ENCODE data around the gene RIT2. TPM values are rescaled to one million over a fixed set of nuclear protein-coding genes. Genes with fewer than 3 reads are reported as not detected.

Gene RIT2
- total and polyA plus RNA-seq, 3 donors from 2014 or later: 0.82 TPM; not detected in 2

- no peaks in the 10 kb centered on the region for H3K36me3 ChIP-seq (ENCODE audit: low read depth, missing control alignments)
- H3K9me3 ChIP-seq: no peaks in the 10 kb centered on the region
- H3K27ac ChIP-seq: no peak overlapping the region
- no peak for TF ChIP-seq POLR2A (IDR thresholded peaks at IDR 0.05)
- TF ChIP-seq, protein P1, sequence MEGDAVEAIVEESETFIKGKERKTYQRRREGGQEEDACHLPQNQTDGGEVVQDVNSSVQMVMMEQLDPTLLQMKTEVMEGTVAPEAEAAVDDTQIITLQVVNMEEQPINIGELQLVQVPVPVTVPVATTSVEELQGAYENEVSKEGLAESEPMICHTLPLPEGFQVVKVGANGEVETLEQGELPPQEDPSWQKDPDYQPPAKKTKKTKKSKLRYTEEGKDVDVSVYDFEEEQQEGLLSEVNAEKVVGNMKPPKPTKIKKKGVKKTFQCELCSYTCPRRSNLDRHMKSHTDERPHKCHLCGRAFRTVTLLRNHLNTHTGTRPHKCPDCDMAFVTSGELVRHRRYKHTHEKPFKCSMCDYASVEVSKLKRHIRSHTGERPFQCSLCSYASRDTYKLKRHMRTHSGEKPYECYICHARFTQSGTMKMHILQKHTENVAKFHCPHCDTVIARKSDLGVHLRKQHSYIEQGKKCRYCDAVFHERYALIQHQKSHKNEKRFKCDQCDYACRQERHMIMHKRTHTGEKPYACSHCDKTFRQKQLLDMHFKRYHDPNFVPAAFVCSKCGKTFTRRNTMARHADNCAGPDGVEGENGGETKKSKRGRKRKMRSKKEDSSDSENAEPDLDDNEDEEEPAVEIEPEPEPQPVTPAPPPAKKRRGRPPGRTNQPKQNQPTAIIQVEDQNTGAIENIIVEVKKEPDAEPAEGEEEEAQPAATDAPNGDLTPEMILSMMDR (IDR thresholded peaks at IDR 0.05): no peak
- no peak for DNase-seq
- H3K27me3 ChIP-seq: no peaks in the 10 kb centered on the region
- WGBS, 2 donors: 86% methylated on average over 1 of the region's 1 CpG
- H3K4me3 ChIP-seq: no peak overlapping the region
- H3K4me1 ChIP-seq: no peaks in the 10 kb centered on the region
- intact Hi-C loops (cut with DNase I; ENCODE audit: low total_unique reads): no loop called here
Observed at GRCh38 chr18:42953306-42953705, 162.2 kb downstream of the RIT2 start.

GRCh38 chr18:42950732-42951131 is 164.8 kb downstream of the RIT2 start:
- Histone ChIP-seq H3K27ac (no peak overlapping the region), H3K36me3 (ENCODE audit: low read depth, missing control alignments) (no peaks in the 10 kb centered on the region), H3K9me3 (no peaks in the 10 kb centered on the region), H3K4me1 (no peaks in the 10 kb centered on the region), H3K27me3 (no peaks in the 10 kb centered on the region), H3K4me3 (no peak overlapping the region)
- no peak for DNase-seq
- no peak for TF ChIP-seq POLR2A (IDR thresholded peaks at IDR 0.05)
- TF ChIP-seq, protein P1 (IDR thresholded peaks at IDR 0.05): no peak
- intact Hi-C loops (cut with DNase I; ENCODE audit: low total_unique reads): no loop called here

- Histone ChIP-seq H3K27me3 (no peaks in the 10 kb centered on the region), H3K36me3 (ENCODE audit: low read depth, missing control alignments) (no peaks in the 10 kb centered on the region), H3K27ac (no peak overlapping the region), H3K9me3 (no peaks in the 10 kb centered on the region), H3K4me3 (no peak overlapping the region), H3K4me1 (no peaks in the 10 kb centered on the region)
- intact Hi-C loops (cut with DNase I; ENCODE audit: low total_unique reads): no loop called here
- no peak for DNase-seq
- WGBS, 2 donors: 84 to 88% methylated on average over 1 of the region's 1 CpG
- TF ChIP-seq, protein P1 (IDR thresholded peaks at IDR 0.05): no peak
- TF ChIP-seq POLR2A (IDR thresholded peaks at IDR 0.05): no peak
Observed at GRCh38 chr18:42948831-42949230, 166.7 kb downstream of the RIT2 start.

- TF ChIP-seq, protein P1 (IDR thresholded peaks at IDR 0.05): no peak
- TF ChIP-seq POLR2A (IDR thresholded peaks at IDR 0.05): no peak
- Histone ChIP-seq H3K4me1 (no peaks in the 10 kb centered on the region), H3K27me3 (no peaks in the 10 kb centered on the region), H3K4me3 (no peak overlapping the region), H3K36me3 (ENCODE audit: low read depth, missing control alignments) (no peaks in the 10 kb centered on the region), H3K9me3 (no peaks in the 10 kb centered on the region), H3K27ac (no peak overlapping the region)
- no peak for DNase-seq
- intact Hi-C loops (cut with DNase I; ENCODE audit: low total_unique reads): no loop called here
- WGBS, 2 donors: 85% methylated on average over 2 of the region's 2 CpGs
Observed at GRCh38 chr18:42941860-42942259, 173.6 kb downstream of the RIT2 start.

GRCh38 chr18:42941021-42941420 is 174.5 kb downstream of the RIT2 start:
- Histone ChIP-seq H3K27ac (no peak overlapping the region), H3K4me1 (no peaks in the 10 kb centered on the region), H3K36me3 (ENCODE audit: low read depth, missing control alignments) (no peaks in the 10 kb centered on the region), H3K9me3 (no peaks in the 10 kb centered on the region), H3K4me3 (no peak overlapping the region), H3K27me3 (no peaks in the 10 kb centered on the region)
- TF ChIP-seq, protein P1 (IDR thresholded peaks at IDR 0.05): no peak
- TF ChIP-seq POLR2A (IDR thresholded peaks at IDR 0.05): no peak
- DNase-seq: no peak
- intact Hi-C loops (cut with DNase I; ENCODE audit: low total_unique reads): no loop called here
- 83 to 85% methylated on average over 2 of the region's 2 CpGs for WGBS, 2 donors
